HG02943 (cell line): ENCODE measurements around the gene FIZ1.
"Not testable (repeated sequence)": the region's sequence is repeated elsewhere in the genome, so short reads cannot be mapped to it uniquely, and the experiment has no call there.

Experiments
- ATAC-seq: cut with Tn5 transposase; IDR thresholded peaks from one replicate; pipeline ENCODE4 v1.9.1; 2021; ENCODE audit warnings: mild to moderate bottlenecking, low read depth, moderate library complexity; ENCODE audit not compliant: unreplicated experiment

FIZ1 gene

DNA sequence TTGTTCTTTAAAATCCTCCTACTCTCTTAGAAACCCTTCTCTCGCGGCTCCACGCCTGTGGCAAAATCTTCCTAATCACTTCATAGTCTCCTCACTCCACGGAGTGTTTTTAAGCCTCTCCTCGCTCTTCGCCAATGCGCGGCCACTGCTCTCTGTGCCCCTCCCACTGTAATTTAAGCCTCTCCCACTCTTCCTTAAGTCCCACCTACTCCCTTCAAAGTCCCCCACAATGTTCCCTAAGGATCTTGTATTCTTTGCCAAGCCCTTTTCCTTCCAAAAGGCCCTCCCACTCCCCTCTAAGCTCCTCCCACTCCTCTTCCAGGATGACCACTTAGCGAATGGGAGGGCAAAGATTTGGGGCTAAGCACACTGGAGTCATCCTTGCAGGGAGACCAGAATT lies 1.3 kb downstream of the FIZ1 start:
- no peak for ATAC-seq

- ATAC-seq, result no peak
Observed at GRCh38 chr19:55597501-55597921, 1.8 kb downstream of the FIZ1 start.

DNA sequence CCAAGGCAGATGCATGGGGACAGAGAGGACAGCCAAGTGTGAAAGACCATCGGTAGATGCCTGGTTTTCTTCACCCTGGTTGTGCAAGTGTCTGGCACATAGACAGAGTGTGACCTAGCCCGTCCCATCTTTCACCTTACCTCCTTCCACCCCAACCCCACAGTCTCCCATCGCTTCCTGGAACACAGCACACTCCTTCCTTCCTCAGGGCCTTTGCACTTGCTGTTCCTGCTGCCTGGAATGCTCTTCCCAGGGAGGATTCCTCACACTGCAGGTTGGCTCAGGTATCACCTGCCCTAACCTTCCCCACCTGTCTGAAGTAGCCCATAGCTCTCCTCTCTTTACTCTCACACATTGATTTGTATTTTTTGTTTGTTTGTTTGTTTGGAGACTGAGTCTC lies 3.0 kb downstream of the FIZ1 start:
- ATAC-seq, result no peak

DNA sequence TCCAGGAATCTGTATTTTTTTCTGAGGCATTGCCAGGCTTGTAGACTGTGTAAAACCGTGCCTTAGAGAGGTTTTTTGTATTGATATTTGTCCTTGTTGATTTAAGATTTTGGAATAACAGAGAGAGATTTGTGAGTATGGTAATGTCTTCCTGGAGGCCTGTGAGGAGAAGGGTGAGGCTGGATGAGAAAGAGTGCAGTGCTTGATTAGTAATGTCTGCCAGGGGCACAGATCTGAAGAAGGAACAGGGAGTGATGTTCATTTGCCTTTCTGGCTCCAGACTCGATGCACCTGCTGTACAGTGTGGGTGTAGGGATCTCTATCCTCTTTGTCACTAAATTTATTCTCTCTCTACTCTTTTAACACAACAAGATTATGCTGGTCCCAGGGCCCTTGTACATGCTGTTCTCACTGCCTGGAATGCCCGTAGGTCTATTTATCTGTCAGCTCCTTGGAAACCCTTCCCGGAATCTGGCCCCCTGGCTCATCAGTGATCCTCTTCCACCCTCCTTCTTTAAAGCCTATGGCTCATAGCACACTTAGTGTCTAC lies 4.2 kb downstream of the FIZ1 start:
- no peak for ATAC-seq

DNA sequence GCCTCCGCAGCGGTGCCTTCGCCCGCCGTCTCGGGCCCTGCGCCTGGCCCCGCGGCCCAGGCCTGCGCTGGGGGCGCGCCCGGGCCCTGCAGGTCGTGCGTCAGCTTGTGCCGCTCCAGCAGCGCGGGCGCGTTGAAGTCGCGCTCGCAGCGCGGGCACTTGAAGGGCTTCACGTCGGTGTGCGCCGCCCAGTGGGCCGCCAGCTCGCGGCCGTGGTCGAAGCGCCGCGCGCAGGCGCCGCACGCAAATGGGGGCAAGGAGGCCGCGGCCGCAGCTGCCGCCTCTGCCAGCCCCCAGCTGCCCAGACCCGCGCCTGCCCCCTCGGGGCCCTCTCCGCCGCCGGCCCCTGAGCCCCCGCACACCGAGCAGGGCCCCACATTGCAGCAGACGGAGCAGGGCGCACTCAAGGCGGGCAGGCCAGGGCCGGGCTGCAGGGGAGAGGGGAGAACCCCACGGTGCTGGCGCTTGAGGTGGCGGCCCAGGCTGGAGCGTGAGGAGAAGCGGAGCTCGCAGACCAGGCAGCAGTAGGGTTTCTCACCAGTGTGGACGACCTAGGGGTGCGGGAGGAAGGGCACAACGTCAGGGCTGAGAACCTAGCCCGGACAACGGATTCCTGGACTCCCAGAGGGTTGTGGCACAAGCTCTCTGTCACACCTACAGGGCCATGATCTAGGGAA lies 6.1 kb downstream of the FIZ1 start:
- no peak for ATAC-seq

GRCh38 chr19:55592391-55593090 lies 6.8 kb downstream of the FIZ1 start:
- ATAC-seq, result no peak

DNA sequence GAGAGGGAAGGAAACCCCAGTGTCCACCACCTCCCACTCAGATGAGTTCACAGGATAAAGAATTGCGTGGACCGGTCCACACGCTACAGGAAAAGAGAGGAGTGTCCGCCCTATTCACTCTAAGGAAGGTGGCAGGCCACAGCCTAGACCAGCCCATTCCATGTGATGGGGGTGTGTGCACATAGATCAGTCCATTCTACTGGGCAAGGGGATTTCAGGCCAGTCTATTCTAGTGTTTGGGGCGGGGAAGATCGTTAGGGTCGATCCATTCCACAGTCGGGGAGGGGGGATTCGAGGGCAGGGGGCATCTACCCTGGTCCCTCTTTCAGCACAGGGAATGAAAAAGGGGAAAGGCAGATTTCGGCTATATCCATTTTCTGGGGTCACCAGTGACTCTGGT lies 7.8 kb downstream of the FIZ1 start:
- ATAC-seq, result no peak

DNA sequence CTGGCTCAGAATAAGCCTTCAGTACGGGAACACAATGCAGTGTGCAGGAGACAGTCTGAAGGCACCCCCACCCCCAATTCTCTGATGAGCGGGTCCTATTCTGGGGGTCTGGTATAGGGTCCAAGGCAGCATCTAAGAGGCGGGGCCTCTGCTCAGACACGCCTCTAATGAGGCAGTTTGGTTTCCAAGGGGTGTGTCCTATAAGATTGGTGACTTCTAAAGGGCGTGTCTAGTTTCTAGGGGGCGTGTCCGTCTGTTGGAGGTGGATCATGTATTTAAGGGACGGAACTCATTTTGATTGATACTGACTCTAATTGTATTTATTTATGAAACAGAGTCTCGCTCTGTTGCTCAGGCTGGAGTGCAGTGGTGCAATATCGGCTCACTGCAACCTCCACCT lies 8.7 kb downstream of the FIZ1 start:
- no peak for ATAC-seq

DNA sequence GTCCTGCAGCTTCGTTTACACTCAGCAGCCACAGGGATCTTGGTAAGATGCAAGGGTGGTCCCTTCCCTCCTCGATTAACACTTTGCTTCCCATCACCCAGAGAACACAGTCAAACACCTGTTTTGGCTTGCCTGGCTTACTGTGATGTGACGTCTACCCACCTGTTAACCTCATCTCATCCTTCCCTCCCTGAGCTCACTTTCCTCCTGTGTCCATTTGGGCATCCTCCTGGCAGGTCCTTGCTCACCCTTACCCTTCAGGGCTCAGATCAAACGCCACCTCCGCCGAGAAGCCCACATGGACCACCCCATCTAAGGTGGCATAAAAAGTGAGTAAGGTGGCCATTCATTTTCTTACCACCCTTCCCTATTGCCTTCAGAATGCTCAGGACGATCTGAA lies 9.2 kb downstream of the FIZ1 start:
- no peak for ATAC-seq

DNA sequence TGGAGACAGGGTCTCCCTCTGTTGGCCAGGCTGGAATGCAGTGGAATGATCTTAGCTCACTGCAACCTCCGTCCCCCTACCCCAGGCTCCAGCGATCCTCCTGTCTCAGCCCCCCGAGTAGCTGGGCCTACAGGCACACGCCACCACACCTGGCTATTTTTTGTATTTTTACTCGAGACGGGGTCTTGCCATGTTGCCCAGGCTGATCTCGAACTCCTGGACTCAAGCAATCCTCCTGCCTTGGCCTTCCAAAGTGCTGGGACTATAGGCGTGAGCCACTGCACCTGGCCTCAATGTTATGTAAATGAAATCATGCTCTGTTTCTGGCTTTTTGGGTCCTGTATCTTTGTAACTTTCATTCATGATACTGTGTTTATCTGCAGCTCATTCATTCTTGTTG lies 10.6 kb downstream of the FIZ1 start:
- ATAC-seq, result no peak

DNA sequence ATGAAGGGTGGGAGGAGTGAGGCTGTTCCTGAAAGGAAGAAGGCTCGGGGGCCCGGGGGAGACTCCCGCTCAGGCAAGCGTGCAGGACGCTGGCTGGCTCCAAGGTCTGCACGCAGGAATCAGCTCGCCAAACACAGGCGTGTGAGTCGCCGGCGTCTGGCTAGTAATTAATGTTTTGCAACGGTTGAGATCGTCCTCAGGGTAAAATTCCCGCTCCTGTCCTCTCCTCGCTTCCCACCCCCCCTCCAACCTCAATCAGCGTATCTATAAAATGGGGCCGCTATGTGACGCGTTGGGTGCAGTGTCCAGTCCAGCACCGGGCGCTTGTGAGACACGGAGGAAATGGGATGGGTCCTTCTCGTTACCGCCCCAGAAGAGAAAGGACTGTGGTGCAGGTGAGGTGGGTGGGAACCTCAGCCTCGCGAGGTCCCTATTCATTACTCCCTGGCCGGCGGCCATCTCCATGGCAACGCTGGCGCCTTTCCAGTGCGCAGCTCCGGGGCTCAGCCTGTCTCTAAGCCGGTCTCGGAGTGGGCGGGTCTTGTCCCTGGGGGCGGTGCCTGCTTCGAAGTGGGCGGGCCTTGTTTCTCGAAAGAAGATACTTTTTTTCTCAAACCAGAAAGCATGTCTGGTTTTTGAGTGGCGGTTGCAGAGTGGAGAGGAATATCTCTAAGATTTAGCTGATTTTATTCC lies 12.2 kb downstream of the FIZ1 start:
- no peak for ATAC-seq

DNA sequence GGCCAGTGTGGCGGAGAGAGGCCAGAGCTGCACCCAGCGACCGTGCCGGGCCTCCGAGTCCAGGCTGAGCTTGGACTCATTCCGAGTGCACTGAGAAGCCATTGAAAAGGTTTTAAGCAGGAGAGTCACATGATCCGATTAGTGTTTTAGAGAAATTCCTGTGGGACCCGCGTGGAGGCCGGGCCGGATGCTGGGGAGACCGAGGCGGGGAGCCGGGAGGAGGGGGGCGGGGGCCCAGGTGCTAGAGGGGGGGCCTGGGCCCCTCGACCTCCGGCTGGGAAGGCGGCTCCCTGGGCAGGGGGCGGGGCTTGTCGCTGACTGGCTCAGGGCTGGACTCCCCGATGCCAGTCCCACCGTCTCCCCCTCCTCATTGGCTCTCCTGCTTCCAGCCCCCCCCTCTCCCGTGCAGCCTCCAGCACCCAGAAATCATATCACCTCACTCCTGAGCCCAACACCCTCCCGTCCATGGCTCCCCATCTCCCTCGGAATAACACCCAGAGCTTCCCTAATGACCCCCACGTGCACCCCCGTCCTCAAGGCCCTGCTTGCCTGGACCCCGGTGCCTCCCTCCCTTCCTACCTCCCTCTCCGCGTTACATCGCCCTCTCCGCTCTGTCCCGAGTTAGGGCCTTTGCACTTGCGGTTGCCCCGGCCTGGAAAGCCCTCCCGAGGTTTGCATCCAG lies 13.5 kb downstream of the FIZ1 start:
- ATAC-seq, result no peak

DNA sequence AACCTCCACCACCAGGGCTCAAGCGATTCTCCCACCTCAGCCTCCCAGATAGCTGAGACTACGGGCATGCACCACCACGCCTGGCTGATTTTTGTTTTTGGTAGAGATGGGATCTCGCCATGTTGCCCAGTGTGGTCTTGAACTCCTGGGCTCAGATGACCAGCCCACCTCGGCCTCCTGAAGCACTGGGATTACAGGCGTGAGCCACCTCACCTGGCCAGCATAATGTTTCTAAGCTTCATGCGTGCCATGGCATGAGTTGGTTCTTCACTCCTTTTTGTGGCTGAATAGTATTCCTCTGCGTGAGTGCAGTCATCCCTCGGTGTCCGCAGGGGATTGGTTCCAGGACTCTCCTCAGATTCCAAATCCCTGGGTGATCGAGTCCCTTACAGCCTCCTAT lies 14.4 kb downstream of the FIZ1 start:
- no peak for ATAC-seq

DNA sequence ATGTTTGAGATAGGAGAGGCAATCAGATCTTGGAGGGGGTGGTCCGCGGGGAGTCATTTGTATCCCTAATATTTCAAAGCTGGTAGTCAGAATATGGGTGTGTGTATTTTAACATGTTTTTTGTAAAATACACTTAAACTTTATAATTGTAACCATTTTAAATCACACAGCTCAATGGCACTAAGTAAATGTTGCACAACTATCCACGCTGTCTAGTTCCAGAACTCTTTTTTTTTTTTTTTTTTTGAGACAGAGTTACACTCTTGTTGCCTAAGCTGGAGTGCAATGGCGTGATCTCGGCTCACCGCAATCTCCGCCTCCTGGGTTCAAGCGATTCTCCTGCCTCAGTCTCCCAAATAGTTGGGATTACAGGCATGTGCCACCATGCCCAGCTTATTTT lies 15.4 kb downstream of the FIZ1 start:
- ATAC-seq, result not testable (repeated sequence)

- ATAC-seq, result not testable (repeated sequence)
Observed at GRCh38 chr19:55582284-55582683, 17.0 kb downstream of the FIZ1 start.

GRCh38 chr19:55581823-55582223 lies 17.5 kb downstream of the FIZ1 start:
- ATAC-seq, result no peak

- no peak for ATAC-seq
Observed at GRCh38 chr19:55581145-55581822, 18.0 kb downstream of the FIZ1 start.

DNA sequence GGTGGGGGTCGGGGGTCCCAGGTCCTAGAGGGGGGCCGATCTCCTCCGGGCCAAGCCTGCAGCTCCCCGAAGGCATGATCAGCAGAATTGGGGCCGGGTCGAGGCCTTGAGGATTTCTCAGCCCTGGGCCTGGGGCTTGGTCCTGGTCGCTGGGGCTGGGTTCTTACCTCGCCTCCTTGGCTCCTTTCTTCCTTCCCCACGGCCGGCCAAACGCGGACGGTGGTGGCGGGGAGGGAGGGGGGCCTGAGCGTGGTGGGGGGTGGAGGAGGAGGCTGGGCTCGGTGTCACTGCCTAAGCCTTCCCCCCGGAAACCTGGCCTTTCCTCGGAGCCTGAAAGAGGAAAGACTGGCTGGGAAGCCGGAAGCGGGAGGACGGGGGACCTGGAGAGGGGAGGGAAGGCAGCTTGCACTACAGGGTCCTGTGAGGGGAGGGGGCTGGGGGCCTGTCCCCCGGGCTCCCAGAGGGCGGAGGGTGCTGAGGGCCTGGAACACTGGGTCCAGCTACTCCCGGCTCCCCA lies 18.6 kb downstream of the FIZ1 start, which contains the start of gene ZNF579:
ZNF579 (minus strand) TSS at position 221 of the 517 bp plus-strand sequence. CDS start 1,209 bp downstream, outside the sequence.
- no peak for ATAC-seq

- no peak for ATAC-seq
Observed at GRCh38 chr19:55579766-55580621, 19.3 kb downstream of the FIZ1 start.
